GM18951 (cell line): ENCODE measurements around the gene NKX2-2.

ENCODE experiments used
- POLR2A ChIP-seq: IDR thresholded peaks from 4 replicates; pipeline ENCODE4 v1.6.1; 2011; ENCODE audit warnings: mild to moderate bottlenecking; ENCODE audit not compliant: insufficient read length, insufficient read depth; ENCODE audit errors: extremely low read depth
- in situ Hi-C: fragments of 300-500 bp; cut with MboI; formaldehyde crosslinking; loops from one replicate; pipeline ENCODE4 v1.12.0; 2022; ENCODE audit warnings: low sequenced_read_pairs, mixed read lengths, inconsistent platforms; ENCODE audit not compliant: unreplicated experiment

The NKX2-2 gene

GRCh38 chr20:21529863-21530262 is 16.0 kb upstream of the NKX2-2 start:
- in situ Hi-C loops = no loop called here
- TF ChIP-seq POLR2A = no peak

GRCh38 chr20:21528870-21529269 is 15.0 kb upstream of the NKX2-2 start:
- in situ Hi-C loops = no loop called here
- no peak for TF ChIP-seq POLR2A

GRCh38 chr20:21527908-21528307 is 14.0 kb upstream of the NKX2-2 start:
- in situ Hi-C loops = no loop called here
- TF ChIP-seq POLR2A = no peak

GRCh38 chr20:21526776-21527175 is 12.9 kb upstream of the NKX2-2 start:
- TF ChIP-seq POLR2A = no peak
- in situ Hi-C loops = no loop called here

GRCh38 chr20:21523895-21524294 is 10.0 kb upstream of the NKX2-2 start:
- in situ Hi-C loops = no loop called here
- TF ChIP-seq POLR2A = no peak

- no peak for TF ChIP-seq POLR2A
- in situ Hi-C loops = no loop called here
These were observed 9.5 kb upstream of the NKX2-2 start for GRCh38 chr20:21523281-21523868.

- in situ Hi-C loops = no loop called here
These were observed 8.8 kb upstream of the NKX2-2 start for GRCh38 chr20:21522481-21523280.

GRCh38 chr20:21521596-21522480 is 8.0 kb upstream of the NKX2-2 start:
- no peak for TF ChIP-seq POLR2A
- in situ Hi-C loops = no loop called here

More at GRCh38 chr20:21522481-21523280, 8.8 kb upstream of the NKX2-2 start:
- no peak for TF ChIP-seq POLR2A

GRCh38 chr20:21520702-21521595 is 7.1 kb upstream of the NKX2-2 start:
- no peak for TF ChIP-seq POLR2A
- in situ Hi-C loops = no loop called here

GRCh38 chr20:21519136-21519584 is 5.3 kb upstream of the NKX2-2 start:
- in situ Hi-C loops = no loop called here
- no peak for TF ChIP-seq POLR2A

- no peak for TF ChIP-seq POLR2A
- in situ Hi-C loops = no loop called here
These were observed 4.6 kb upstream of the NKX2-2 start for GRCh38 chr20:21518292-21518991.

- TF ChIP-seq POLR2A = no peak
- in situ Hi-C loops = no loop called here
These were observed 3.9 kb upstream of the NKX2-2 start for GRCh38 chr20:21517566-21518277.
